GM21381 (cell line): ENCODE measurements around the gene MRPS34.
"Not testable (repeated sequence)": the region's sequence is repeated elsewhere in the genome, so short reads cannot be mapped to it uniquely, and the experiment has no call there.

Experiments
- ATAC-seq: cut with Tn5 transposase; IDR thresholded peaks from one replicate; pipeline ENCODE4 v1.9.1; 2021; ENCODE audit warnings: mild to moderate bottlenecking, moderate library complexity; ENCODE audit not compliant: unreplicated experiment

The MRPS34 gene

DNA sequence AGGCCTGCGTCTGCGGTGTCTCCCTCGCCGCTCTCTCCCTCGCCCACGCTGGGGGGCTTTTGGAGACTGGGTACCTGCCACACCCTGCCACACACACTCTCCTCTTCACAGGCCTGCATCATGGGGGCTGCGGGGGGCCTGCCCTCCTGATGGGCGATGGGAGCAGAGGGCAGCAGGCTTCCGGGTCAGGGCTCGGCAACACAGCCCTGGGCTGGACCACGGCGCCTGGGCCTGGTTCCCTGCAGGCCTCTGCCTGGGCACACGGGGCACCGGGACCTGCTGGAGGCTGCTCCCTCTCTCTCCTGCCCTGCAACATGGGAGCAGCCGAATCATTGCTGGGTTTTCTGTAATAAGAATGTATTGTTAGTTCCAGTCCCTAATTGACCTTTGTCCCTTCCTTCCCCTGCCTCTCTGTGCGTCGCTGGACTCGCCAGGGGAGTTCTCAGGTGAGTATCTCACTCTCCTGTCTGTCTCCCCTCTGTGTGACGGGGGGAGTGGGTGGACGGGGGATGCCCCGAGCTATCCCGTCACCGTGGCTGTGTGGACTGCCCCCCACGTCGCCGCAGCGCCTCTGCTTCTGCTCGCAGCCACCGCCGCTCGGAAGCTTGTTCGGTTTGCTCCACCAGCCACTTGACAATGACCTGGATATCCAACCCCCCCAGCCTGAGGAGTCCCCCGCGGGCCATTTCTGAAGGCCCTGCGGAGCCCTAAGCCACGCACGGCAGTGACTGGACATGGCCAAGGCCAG is 15.0 kb downstream of the MRPS34 start:
- no peak for ATAC-seq

DNA sequence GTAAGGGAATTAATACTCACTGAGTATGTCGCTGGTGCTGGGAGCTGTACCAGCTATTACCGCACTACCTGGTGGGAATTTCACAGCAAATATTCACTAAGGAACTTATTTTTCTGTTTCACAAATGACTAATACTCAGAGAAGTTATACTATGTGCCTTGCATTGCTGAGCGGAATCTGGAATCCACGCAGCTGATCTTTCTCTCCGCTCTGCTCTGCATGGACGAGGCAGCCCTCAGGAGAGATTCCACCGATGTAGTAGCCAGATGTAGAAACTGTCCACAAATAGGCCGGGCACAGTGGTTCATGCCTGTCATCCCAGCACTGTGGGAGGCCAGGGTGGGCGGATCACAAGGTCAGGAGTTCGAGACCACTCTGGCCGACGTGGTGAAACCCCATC is 18.7 kb downstream of the MRPS34 start:
- ATAC-seq: no peak

DNA sequence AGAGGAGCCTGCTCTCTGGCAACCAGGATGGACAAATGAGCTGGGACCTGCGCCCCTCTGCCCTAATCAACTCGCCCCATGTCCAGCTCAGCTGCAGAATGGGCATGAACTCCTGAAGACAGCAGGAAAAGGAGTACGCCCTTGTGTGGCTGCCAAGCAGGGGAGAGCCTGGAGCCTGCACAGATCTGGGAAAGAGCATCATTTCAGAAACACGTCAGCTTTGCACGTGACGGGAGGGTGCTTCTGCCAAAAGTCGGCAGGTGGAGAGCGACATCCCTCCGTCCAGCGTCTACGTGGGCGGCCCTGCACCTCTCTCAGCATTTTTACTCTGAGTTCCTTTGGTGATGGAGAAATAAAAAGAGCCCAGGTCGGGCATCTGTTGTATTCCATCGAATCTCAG is 20.1 kb downstream of the MRPS34 start:
- ATAC-seq: no peak

DNA sequence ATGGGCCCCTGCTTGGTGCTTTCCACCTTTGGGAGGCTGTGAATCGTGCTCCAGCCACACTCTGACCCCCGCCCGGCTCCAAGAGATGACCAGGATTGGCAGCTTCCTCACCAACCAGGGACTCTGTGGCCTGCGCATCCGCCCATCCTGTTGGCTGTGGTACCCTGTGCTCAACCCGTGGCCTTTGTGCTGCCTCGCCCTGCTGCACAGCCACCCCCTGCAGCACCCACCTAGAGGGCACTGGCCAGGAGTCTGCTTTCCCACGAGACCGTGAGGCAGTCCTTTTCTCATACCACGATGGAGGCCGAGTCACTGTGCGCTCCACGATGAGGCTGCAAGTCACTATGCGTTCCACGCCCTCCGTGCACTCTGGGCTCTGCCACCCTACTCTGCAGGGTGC is 21.0 kb downstream of the MRPS34 start:
- ATAC-seq: no peak

DNA sequence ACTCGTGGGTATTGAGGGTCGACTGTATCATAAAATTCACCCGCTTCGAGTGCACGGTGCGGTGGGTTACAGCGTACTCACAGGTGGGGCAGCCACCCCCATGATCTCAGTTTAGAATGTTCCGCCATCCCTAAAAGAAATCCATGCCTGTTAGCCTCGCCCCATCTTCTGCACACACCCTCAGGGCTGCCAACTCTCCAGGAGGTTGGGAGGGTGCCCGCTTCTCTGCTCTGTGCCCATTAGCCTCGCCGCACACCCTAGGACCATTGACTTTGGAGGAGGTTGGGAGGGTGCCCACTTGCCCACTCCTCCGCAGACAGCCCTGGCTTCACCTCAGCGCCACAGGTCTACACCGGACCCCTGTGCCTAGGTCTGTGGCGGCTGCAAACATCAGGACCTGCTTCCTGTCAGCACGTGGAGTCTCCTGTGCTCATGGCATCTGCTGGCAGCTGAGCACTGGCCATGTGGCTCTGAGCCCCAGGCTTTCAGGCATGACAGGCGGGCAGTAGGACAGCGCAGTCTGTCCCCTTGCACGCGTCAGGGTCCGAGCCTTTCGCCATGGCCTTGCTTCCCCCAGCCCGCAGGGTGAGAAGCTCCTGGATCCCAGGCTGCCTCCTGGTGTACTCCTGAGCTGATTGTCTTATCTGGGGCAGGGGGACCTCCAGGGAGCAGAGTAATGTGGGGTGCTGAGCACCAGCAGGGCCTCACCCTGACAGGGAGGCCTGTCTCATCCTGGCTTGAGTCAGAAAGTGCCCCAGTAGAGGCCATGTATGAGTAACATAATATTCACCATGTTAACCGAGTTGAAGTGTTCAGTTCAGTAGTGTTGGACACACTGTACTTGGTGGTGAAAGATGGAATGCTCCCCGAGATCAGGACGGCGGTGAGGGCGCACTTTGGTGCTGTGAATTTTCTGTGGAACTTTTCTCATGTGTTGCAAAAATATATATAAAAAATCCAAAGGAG is 23.5 kb downstream of the MRPS34 start:
- no peak for ATAC-seq

DNA sequence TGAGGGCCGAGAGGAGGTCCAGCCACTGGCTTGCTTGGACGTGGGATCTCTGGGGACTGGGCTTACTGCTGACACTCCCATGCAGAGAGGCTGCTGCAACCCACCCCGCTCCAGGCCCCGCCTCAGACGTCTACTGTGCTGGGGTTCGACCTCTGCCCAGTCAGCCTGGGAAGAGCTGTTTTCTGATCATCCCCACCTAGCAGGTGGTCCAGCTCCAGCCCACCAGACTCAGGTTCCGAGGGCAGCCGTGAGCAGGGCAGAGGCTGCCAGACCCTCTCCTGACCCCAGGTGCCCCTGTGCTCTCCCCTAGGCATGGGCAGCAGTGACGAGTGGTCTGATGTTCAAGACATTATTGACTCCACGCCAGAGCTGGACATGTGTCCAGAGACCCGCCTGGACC is 25.0 kb downstream of the MRPS34 start:
- ATAC-seq: no peak

DNA sequence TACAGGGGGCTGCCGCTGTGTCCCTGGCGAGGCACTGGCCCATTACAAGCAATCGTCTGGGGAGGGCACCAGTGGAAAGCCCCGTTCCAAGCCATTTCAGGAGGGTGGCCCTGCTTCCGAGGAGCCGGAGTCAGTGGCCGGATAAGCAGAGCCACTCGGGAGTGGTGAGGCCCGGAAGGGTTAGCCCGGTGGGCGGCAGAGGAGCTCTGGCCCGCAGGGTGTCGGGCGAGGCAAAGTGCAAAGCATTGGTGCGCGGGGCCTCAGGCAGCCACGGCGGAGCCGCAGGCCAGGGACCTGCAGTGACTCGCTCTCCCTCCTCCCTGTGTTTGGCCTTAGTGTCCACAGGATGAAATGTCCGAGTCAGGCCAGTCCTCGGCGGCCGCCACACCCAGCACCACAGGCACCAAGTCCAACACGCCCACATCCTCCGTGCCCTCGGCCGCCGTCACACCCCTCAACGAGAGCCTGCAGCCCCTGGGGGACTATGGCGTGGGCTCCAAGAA is 26.2 kb downstream of the MRPS34 start:
- no peak for ATAC-seq

DNA sequence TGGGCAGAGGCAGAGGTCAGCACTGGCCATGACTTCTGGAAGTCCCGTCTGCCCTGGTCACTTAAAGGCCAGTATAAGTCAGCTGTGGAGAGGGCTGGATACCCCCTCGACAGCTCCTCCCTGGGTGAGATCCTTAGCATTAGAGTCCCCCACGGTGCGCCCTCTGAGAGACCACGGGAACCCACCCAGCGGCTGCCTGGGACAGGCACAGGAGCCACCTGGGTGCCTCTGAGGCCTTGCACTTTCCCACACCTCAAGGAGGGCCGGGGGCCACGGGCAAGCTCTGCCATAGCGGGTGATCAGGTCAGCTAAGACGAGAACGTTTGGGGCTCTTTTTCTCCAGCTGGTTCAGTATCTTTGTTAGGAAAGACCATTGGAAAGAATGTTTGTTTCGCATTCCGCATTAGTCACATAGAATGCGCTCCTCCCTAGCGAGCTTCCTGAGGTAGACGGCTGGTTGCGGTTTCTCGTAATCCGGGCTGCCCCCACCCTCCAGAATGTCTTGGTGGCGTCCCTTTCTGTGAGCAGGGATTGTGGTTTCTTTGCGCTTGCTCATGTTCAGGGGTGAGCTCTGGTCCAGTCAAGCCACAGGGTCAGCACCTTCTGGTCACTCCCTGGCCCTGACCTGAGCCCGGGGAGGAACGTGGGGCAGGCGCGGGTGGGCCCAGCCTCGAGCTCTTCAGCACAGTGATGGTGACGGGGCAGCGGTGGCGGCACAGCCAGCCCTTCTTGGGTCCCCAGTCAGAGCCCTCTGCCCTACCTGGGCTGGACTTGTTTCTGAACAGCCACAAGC is 26.8 kb downstream of the MRPS34 start:
- ATAC-seq: no peak

DNA sequence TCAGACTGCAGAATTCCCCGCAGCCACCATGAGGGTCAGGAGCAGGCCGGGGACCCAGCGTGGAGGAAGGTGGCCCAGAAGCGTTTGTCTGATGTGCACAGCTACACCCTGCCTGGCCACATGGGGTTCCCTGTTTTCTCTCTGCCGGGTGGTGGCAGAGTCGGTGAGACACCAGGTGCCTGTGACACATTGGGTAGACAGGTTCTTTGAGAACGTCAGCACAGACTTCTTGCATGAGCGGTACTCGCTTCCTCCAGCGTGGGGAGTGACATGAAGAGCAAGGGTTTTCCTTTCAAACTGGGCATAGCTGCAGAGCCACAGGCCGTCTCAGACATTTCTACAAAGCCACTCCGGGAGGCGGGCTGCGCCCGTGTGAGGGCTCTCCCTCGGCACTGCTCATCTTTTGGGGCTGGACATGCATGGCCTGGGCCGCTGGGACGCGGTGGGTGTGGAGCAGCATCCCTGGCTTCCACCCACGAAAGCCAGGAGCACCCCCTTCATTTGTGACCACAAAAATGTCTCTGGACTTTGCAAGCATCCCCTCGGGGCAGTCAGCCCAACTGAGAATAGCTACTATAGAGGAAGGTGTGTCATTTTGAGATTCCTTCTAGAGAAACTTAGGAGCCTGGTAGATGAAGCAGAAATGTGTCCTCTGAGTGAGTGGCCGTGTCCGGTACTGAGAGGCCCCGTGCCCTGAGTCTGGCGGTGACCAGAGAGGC is 27.6 kb downstream of the MRPS34 start:
- ATAC-seq: no peak

DNA sequence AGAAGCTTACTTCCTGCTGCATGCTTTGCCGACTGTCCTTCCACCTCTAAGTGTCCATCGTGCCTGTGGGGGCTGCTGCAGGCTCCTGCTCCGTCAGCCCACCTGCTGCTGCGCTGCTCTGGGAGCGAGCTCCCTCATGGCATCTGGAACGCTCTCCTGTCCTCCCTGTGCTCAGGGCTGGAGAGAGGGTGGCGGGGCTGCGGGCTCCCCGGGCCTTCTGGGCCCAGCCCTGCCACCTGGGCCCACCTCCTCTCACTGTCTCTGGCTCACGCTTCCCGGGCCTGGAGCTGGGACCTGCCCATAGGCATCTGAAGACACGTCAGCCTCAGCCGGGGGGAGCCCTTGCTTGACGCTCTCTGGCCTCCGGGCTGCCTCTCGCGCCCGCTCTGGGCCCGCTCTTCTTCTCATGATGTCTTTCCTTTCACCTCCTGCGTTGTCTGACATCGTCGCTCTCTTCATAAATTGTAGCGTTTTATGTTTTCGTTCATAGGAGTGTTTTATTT is 28.5 kb downstream of the MRPS34 start:
- no peak for ATAC-seq

DNA sequence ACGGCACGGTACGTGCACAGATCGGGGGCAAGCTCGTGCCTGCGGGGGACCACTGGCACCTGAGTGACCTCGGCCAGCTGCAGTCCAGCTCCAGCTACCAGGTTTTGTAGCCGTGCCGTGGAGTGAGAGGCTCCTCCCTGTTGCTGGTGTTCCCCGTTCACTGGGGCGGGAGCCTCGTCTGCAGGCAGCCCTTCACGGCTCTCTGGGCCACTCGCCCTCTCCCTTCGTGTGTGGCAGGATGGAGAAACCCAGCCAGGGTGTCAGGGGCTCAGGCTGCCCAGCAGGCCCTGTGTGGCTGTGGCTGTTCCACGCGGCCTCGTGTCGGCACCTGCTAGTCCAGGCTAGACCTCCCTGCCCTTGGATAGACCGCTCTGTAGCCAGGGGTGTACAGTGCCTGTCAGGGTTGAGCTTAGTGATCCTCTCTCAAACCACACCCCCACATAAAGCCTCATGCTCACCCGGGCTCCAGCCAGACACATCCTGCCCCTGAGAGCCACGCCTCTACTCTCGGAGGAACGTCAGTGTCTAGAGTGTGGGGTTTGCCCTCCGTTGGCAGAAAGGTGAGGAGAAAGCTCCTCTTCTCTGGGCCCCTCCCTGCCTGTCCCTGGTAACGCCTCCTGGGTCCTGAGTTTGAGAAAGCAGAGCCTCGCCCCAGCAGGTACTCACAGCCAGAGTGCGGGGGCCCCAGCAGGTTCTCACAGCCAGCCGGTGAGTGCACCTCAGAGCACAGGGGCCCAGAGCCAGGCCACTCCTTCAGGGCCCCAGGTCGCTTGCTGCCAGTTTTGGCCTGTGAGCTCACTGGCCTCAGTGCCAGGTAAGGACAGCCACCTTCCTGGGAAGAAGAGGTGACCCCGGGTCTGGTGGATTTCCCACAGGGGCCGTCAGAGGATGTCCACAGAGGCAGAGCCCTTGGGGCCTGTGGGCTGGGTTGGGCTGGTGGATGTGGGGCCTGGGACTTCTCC is 29.3 kb downstream of the MRPS34 start:
- ATAC-seq: no peak

DNA sequence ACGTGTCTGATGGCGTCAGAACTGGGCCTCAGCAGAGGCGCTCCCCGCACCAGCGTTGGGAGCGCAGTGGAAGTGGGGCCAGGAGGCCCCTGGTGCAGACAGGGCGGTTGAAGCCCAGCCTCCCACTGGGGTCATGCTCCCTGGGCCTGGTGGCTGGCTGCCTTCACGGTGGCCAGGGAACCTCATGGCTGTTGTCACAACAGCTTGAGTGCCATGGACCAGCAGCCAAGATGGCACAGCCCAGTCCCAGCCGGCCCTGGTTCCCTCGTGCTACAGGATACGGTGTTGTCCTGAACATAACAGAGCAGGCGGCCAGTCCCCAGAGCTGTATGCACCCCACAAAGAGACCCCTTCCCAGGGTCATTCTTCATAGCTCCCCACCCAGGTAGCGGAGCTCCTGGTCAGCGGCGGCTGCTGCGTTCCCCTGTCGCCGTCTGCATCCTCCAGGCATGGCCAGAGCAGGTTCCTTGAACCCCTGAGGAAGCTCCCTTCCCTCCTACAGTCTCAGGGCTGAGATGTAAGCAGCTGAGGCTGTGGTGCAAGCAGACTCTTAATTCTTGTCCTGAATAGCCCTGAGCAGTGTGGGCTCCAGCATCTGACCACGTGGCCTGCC is 31.3 kb downstream of the MRPS34 start:
- no peak for ATAC-seq

DNA sequence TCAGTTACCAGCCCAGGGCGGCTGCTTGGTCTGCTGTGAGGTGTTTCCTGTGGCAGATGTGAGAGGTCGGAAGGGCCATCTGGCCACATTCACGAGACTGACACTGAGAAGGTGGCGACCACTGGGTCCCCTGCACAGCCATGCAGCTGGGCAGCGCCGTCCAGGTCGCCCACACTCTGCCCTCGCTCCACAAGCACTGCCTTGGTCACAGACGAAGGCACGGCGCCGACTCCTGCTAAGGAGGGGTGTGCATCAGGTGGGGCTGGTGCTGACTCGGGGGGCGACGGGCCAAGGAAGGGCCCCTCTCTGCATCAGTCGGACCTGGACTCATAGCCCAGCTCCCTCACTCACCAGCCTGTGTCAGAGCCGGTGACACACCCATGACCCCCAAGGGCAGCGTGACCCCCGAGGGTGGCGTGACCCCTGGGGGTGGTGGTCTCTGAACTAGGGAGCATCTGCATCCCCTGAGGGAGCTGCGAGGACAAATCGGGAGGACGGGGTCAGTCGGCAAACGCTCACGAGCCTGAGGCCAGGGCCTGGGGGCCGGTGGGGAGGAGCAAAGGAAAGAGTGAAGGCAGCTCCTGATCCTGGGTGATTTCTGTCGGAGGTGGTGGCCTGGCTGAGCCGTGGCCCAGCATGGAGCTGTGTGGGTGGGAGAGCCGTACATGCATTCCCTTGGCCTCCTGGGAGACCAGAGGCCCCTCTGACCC is 32.0 kb downstream of the MRPS34 start:
- ATAC-seq: no peak

DNA sequence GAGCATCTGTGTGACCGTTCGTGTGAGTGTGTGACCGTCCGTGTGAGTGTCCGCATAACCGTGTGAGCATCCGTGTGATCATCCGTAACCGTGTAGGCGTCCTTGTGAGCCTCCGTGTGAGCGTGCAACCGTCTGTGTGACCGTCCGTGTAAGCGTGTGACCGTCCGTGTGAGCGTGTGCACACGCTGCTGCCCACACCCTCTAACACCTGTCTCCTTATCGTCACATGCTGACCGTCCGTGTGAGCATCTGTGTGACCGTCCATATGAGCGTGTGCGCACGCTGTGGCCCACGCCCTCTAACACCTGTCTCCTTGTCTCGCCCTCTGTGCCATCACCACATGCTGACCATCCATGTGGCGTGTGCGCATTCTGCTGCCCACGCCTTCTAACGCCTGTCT is 32.7 kb downstream of the MRPS34 start:
- no peak for ATAC-seq

DNA sequence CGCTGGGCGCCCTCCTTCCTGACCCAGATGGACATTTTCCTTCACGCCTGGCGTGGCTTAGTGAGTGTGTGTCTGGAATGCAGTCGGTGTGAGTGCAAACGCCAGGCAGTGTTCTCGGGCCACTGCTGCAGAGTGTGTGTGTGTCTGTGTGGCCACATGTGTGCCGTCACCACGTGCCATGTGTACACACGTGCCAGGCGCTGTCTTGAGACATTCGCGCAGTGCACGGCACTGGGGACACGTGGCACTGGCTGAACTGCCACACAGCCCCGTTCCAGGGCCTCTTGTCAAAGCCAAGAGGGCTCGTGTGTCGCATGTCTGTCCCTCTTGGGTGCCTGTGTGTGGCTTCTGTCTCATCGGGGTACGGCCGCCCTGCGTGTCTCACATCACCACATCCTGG is 38.1 kb downstream of the MRPS34 start:
- no peak for ATAC-seq

DNA sequence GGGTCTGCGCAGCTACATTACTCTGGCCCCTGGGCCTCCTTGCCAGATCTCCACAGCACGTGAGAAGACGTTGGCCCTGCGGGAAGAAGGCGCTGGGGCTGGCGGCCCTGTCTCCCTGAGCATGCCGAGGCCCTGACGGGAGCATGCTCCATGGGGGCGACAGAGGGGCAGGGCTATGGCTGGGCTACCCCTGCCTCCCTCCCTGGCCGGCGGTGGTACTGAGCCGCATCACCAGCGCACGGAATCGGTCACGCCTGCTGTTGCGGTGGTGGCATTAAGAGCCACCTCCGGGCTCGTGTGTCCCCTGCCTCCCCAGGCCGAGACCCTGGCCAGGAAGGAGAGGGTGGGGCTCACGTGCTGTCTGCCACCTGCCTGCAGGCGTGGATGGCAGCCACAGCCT is 38.8 kb downstream of the MRPS34 start:
- no peak for ATAC-seq

DNA sequence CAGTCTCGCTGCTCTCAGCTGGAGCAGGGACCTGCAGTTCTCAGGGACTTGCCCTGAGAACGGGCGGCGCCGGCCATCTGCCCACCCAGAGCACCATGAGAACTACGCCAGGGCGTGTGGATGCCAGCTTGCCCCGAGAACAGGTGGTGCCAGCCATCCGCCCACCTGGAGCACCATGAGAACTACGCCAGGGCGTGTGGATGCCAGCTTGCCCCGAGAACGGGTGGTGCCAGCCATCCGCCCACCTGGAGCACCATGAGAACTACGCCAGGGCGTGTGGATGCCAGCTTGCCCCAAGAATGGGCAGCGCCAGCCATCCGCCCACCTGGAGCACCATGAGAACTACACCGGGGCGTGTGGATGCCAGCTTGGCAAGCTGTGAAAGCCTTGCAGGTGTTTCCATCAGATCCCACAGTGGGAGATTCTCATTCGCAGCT is 40.4 kb downstream of the MRPS34 start:
- not testable (repeated sequence) for ATAC-seq

DNA sequence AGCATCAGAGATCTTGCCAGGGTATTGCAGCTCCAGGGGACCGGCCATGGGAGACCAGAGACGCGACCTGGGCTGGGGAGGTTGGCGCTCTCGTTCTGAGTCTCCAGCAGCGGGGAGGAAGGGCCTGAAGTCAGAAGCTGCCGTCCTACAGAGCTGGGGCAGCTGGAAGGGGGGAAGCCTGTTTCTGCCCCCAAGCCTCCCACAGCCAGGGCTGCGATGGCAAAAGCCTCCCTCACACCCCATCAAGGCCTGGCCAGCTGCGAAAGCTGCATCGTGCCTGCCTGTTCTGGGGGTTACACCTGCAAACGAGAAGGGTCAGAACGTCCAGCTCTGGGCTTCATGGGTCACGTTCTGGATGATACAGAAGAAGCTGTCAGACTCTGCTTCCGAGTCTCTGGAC is 40.9 kb downstream of the MRPS34 start:
- no peak for ATAC-seq
